ENCODE data around the gene KRTAP17-1.
"Not testable (repeated sequence)": the region's sequence is repeated elsewhere in the genome, so short reads cannot be mapped to it uniquely, and the experiment has no call there.

KRTAP17-1 gene

GRCh38 chr17:41315204-41315794 lies at the start of gene KRTAP17-1:
Gene KRTAP17-1, minus strand, starts transcription at chr17:41315710. Its CDS starts 60 bp downstream, at chr17:41315650.
- peak within 1 kb of the TSS in 2 of 21 experiments; percentile 47 to 53 for H3K27ac ChIP-seq
- H3K4me3 ChIP-seq = peak within 1 kb of the TSS in 1 of 7 experiments; percentile 4

GRCh38 chr17:41363881-41364280 lies 48.4 kb upstream of the KRTAP17-1 start:
- H3K27ac ChIP-seq = no peak overlapping the region
- H3K4me3 ChIP-seq = no peak overlapping the region

GRCh38 chr17:41360296-41360995 lies 44.9 kb upstream of the KRTAP17-1 start:
- no peak overlapping the region for H3K27ac ChIP-seq
- H3K4me3 ChIP-seq = no peak overlapping the region

- Histone ChIP-seq H3K27ac (no peak overlapping the region), H3K4me3 (no peak overlapping the region)
These were observed 39.0 kb upstream of the KRTAP17-1 start for GRCh38 chr17:41354536-41354935.

- H3K27ac ChIP-seq = no peak overlapping the region
- H3K4me3 ChIP-seq = no peak overlapping the region
These were observed 37.3 kb upstream of the KRTAP17-1 start for GRCh38 chr17:41352597-41353366.

GRCh38 chr17:41351177-41351576 lies 35.7 kb upstream of the KRTAP17-1 start:
- no peak overlapping the region for H3K27ac ChIP-seq
- no peak overlapping the region for H3K4me3 ChIP-seq

GRCh38 chr17:41350381-41350878 lies 34.9 kb upstream of the KRTAP17-1 start, which contains the start of gene KRT33A:
Gene KRT33A, minus strand, starts transcription at chr17:41350828. Its CDS starts 61 bp downstream, at chr17:41350767.
- H3K4me3 ChIP-seq, H3K27ac ChIP-seq: not testable (repeated sequence)

GRCh38 chr17:41347869-41348760 lies 32.6 kb upstream of the KRTAP17-1 start:
- H3K4me3 ChIP-seq = no peak overlapping the region
- H3K27ac ChIP-seq = peak overlapping the region in 3 of 21 experiments; percentile 6 to 47 (median 33)

- H3K27ac ChIP-seq = not testable (repeated sequence)
These were observed 30.9 kb upstream of the KRTAP17-1 start for GRCh38 chr17:41346421-41346820.

GRCh38 chr17:41345992-41346391 lies 30.5 kb upstream of the KRTAP17-1 start:
- H3K4me3 ChIP-seq = no peak overlapping the region

More at GRCh38 chr17:41346421-41346820, 30.9 kb upstream of the KRTAP17-1 start:
- H3K4me3 ChIP-seq = not testable (repeated sequence)

GRCh38 chr17:41343029-41343428 lies 27.5 kb upstream of the KRTAP17-1 start:
- H3K27ac ChIP-seq = no peak overlapping the region
- H3K4me3 ChIP-seq = no peak overlapping the region

More at GRCh38 chr17:41345992-41346391, 30.5 kb upstream of the KRTAP17-1 start:
- no peak overlapping the region for H3K27ac ChIP-seq

GRCh38 chr17:41340934-41341861 lies 25.7 kb upstream of the KRTAP17-1 start:
- Histone ChIP-seq H3K27ac (peak overlapping the region in 11 of 21 experiments; percentile 1 to 87 (median 50)), H3K4me3 (no peak overlapping the region)

- H3K27ac ChIP-seq = peak overlapping the region in 11 of 21 experiments; percentile 1 to 87 (median 75)
- H3K4me3 ChIP-seq = no peak overlapping the region
These were observed 25.0 kb upstream of the KRTAP17-1 start for GRCh38 chr17:41340494-41340893.

GRCh38 chr17:41339571-41340172 lies 24.2 kb upstream of the KRTAP17-1 start:
- H3K4me3 ChIP-seq = no peak overlapping the region

GRCh38 chr17:41338961-41339485 lies 23.5 kb upstream of the KRTAP17-1 start:
- peak overlapping the region in 17 of 21 experiments; percentile 18 to 87 (median 66) for H3K27ac ChIP-seq
- no peak overlapping the region for H3K4me3 ChIP-seq

More at GRCh38 chr17:41339571-41340172, 24.2 kb upstream of the KRTAP17-1 start:
- H3K27ac ChIP-seq = peak overlapping the region in 15 of 21 experiments; percentile 28 to 87 (median 71)

- H3K27ac ChIP-seq = no peak overlapping the region
- no peak overlapping the region for H3K4me3 ChIP-seq
These were observed 20.2 kb upstream of the KRTAP17-1 start for GRCh38 chr17:41335747-41336146.
